ENCODE results near the gene TMEM43.

TMEM43 gene

GRCh38 chr3:14174483-14174882 is 49.6 kb downstream of the TMEM43 start:
- no peak for DNase-seq (ENCODE audit: low spot score in 2 of 2)
- peaks cover 40% of the 10 kb centered on the region for H3K36me3 ChIP-seq (replicated peaks)
- H3K9me3 ChIP-seq = no peaks in the 10 kb centered on the region
- no peak overlapping the region for H3K4me3 ChIP-seq
- peaks cover 24% of the 10 kb centered on the region for H3K4me1 ChIP-seq
- in situ Hi-C loops (cut with MboI; ENCODE audit: low sequenced_read_pairs) = no loop called here
- H3K27me3 ChIP-seq (ENCODE audit: low read depth) = no peaks in the 10 kb centered on the region

- in situ Hi-C loops (cut with MboI; ENCODE audit: low sequenced_read_pairs) = no loop called here
- peaks cover 27% of the 10 kb centered on the region for H3K4me1 ChIP-seq
These were observed 50.7 kb downstream of the TMEM43 start for GRCh38 chr3:14175383-14176037.

GRCh38 chr3:14177580-14178246 is 52.9 kb downstream of the TMEM43 start:
- DNase-seq (ENCODE audit: low spot score in 2 of 2) = peak in 1 of 2 experiments; percentile 24
- H3K4me3 ChIP-seq = peak overlapping the region; percentile 61
- in situ Hi-C loops (cut with MboI; ENCODE audit: low sequenced_read_pairs) = no loop called here

More at GRCh38 chr3:14175383-14176037, 50.7 kb downstream of the TMEM43 start:
- H3K27me3 ChIP-seq (ENCODE audit: low read depth) = no peaks in the 10 kb centered on the region
- peaks cover 30% of the 10 kb centered on the region for H3K36me3 ChIP-seq (replicated peaks)
- DNase-seq (ENCODE audit: low spot score in 2 of 2) = no peak
- H3K4me3 ChIP-seq = no peak overlapping the region
- H3K9me3 ChIP-seq = no peaks in the 10 kb centered on the region

GRCh38 chr3:14178247-14179113 is 53.6 kb downstream of the TMEM43 start, which contains the start of the genes LSM3 and XPC:
TSS of gene LSM3 (plus strand) at chr3:14178817. CDS start at chr3:14178861, 44 bp downstream.
TSS of gene XPC (minus strand) at chr3:14178601. CDS start at chr3:14178568, 33 bp downstream.
- no peaks in the 10 kb centered on the region for H3K27me3 ChIP-seq (ENCODE audit: low read depth)
- H3K4me1 ChIP-seq = peaks cover 27% of the 10 kb centered on the region
- H3K9me3 ChIP-seq = no peaks in the 10 kb centered on the region
- peak; percentile 95 to 99 for DNase-seq (ENCODE audit: low spot score in 2 of 2)
- in situ Hi-C loops (cut with MboI; ENCODE audit: low sequenced_read_pairs) = no loop called here
- peak within 1 kb of the TSS; percentile 61 for H3K4me3 ChIP-seq
- peaks cover 30% of the 10 kb centered on the region for H3K36me3 ChIP-seq (replicated peaks)

More at GRCh38 chr3:14177580-14178246, 52.9 kb downstream of the TMEM43 start:
- peaks cover 27% of the 10 kb centered on the region for H3K4me1 ChIP-seq
- H3K9me3 ChIP-seq = no peaks in the 10 kb centered on the region
- peaks cover 27% of the 10 kb centered on the region for H3K36me3 ChIP-seq (replicated peaks)
- H3K27me3 ChIP-seq (ENCODE audit: low read depth) = no peaks in the 10 kb centered on the region

- peak overlapping the region; percentile 61 for H3K4me3 ChIP-seq
- DNase-seq (ENCODE audit: low spot score in 2 of 2) = no peak
- H3K4me1 ChIP-seq = peaks cover 26% of the 10 kb centered on the region
- H3K9me3 ChIP-seq = no peaks in the 10 kb centered on the region
- H3K36me3 ChIP-seq (replicated peaks) = peaks cover 36% of the 10 kb centered on the region
- in situ Hi-C loops (cut with MboI; ENCODE audit: low sequenced_read_pairs) = no loop called here
- H3K27me3 ChIP-seq (ENCODE audit: low read depth) = no peaks in the 10 kb centered on the region
These were observed 54.2 kb downstream of the TMEM43 start for GRCh38 chr3:14179114-14179465.

GRCh38 chr3:14179795-14180194 is 54.9 kb downstream of the TMEM43 start:
- in situ Hi-C loops (cut with MboI; ENCODE audit: low sequenced_read_pairs) = no loop called here
- Histone ChIP-seq H3K4me1 (peaks cover 19% of the 10 kb centered on the region), H3K27me3 (ENCODE audit: low read depth) (no peaks in the 10 kb centered on the region), H3K9me3 (no peaks in the 10 kb centered on the region), H3K36me3 (replicated peaks) (peaks cover 38% of the 10 kb centered on the region), H3K4me3 (peak overlapping the region; percentile 61)
- DNase-seq (ENCODE audit: low spot score in 2 of 2) = no peak

- no peak overlapping the region for H3K4me3 ChIP-seq
- no peaks in the 10 kb centered on the region for H3K27me3 ChIP-seq (ENCODE audit: low read depth)
- in situ Hi-C loops (cut with MboI; ENCODE audit: low sequenced_read_pairs) = no loop called here
- peaks cover 10% of the 10 kb centered on the region for H3K4me1 ChIP-seq
- no peaks in the 10 kb centered on the region for H3K9me3 ChIP-seq
- peaks cover 48% of the 10 kb centered on the region for H3K36me3 ChIP-seq (replicated peaks)
- DNase-seq (ENCODE audit: low spot score in 2 of 2) = no peak
These were observed 56.4 kb downstream of the TMEM43 start for GRCh38 chr3:14181253-14181652.

- Histone ChIP-seq H3K9me3 (no peaks in the 10 kb centered on the region), H3K4me3 (no peak overlapping the region), H3K27me3 (ENCODE audit: low read depth) (no peaks in the 10 kb centered on the region), H3K4me1 (peaks cover 4% of the 10 kb centered on the region; the same call in 1 of the 2 replicates), H3K36me3 (replicated peaks) (peaks cover 59% of the 10 kb centered on the region)
- in situ Hi-C loops (cut with MboI; ENCODE audit: low sequenced_read_pairs) = no loop called here
- DNase-seq (ENCODE audit: low spot score in 2 of 2) = no peak
These were observed 58.2 kb downstream of the TMEM43 start for GRCh38 chr3:14183015-14183577.

GRCh38 chr3:14186854-14187458 is 62.1 kb downstream of the TMEM43 start:
- Histone ChIP-seq H3K4me1 (peaks cover 4% of the 10 kb centered on the region; the same call in 1 of the 2 replicates), H3K4me3 (no peak overlapping the region), H3K27me3 (ENCODE audit: low read depth) (no peaks in the 10 kb centered on the region), H3K36me3 (replicated peaks) (peaks cover 58% of the 10 kb centered on the region), H3K9me3 (no peaks in the 10 kb centered on the region; the same call in 1 of the 2 replicates)
- in situ Hi-C loops (cut with MboI; ENCODE audit: low sequenced_read_pairs) = no loop called here
- DNase-seq (ENCODE audit: low spot score in 2 of 2) = no peak

- DNase-seq (ENCODE audit: low spot score in 2 of 2) = peak in 1 of 2 experiments; percentile 12
- in situ Hi-C loops (cut with MboI; ENCODE audit: low sequenced_read_pairs) = no loop called here
- H3K9me3 ChIP-seq = no peaks in the 10 kb centered on the region; the same call in 1 of the 2 replicates
- H3K4me3 ChIP-seq = no peak overlapping the region
- H3K36me3 ChIP-seq (replicated peaks) = peaks cover 46% of the 10 kb centered on the region
- peaks cover 4% of the 10 kb centered on the region; the same call in 1 of the 2 replicates for H3K4me1 ChIP-seq
- no peaks in the 10 kb centered on the region for H3K27me3 ChIP-seq (ENCODE audit: low read depth)
These were observed 63.3 kb downstream of the TMEM43 start for GRCh38 chr3:14188041-14188754.
